GM21447 (cell line): ENCODE measurements around the gene OAS1.

ENCODE experiments used
- ATAC-seq: cut with Tn5 transposase; IDR thresholded peaks from one replicate; pipeline ENCODE4 v1.9.1; 2021; ENCODE audit not compliant: unreplicated experiment

Gene OAS1

GRCh38 chr12:112906712-112907414 lies at the start of gene OAS1:
TSS of gene OAS1 (plus strand) at chr12:112906962. CDS start at chr12:112907040, 78 bp downstream.
- peak; percentile 75 for ATAC-seq

- ATAC-seq = no peak
Measured at GRCh38 chr12:112859291-112859690, 47.5 kb upstream of the OAS1 start.

GRCh38 chr12:112860181-112860580 lies 46.6 kb upstream of the OAS1 start:
- ATAC-seq = no peak

- no peak for ATAC-seq
Measured at GRCh38 chr12:112861284-112861683, 45.5 kb upstream of the OAS1 start.

- ATAC-seq = no peak
Measured at GRCh38 chr12:112862636-112863290, 44.0 kb upstream of the OAS1 start.

GRCh38 chr12:112868459-112869041 lies 38.2 kb upstream of the OAS1 start:
- ATAC-seq = no peak

- ATAC-seq = no peak
Measured at GRCh38 chr12:112869091-112869490, 37.7 kb upstream of the OAS1 start.

GRCh38 chr12:112869778-112870177 lies 37.0 kb upstream of the OAS1 start:
- ATAC-seq = no peak

- ATAC-seq = no peak
Measured at GRCh38 chr12:112870267-112870980, 36.3 kb upstream of the OAS1 start.

GRCh38 chr12:112875608-112876007 lies 31.2 kb upstream of the OAS1 start:
- no peak for ATAC-seq

GRCh38 chr12:112876506-112876905 lies 30.3 kb upstream of the OAS1 start:
- ATAC-seq = no peak

- ATAC-seq = no peak
Measured at GRCh38 chr12:112877006-112877405, 29.8 kb upstream of the OAS1 start.

- no peak for ATAC-seq
Measured at GRCh38 chr12:112878488-112878887, 28.3 kb upstream of the OAS1 start.

- no peak for ATAC-seq
Measured at GRCh38 chr12:112879191-112879705, 27.5 kb upstream of the OAS1 start.

GRCh38 chr12:112881602-112882001 lies 25.2 kb upstream of the OAS1 start:
- ATAC-seq = no peak

- ATAC-seq = no peak
Measured at GRCh38 chr12:112885236-112885635, 21.5 kb upstream of the OAS1 start.

GRCh38 chr12:112887550-112887949 lies 19.2 kb upstream of the OAS1 start:
- ATAC-seq = no peak

- no peak for ATAC-seq
Measured at GRCh38 chr12:112891093-112892024, 15.4 kb upstream of the OAS1 start.

- ATAC-seq = no peak
Measured at GRCh38 chr12:112892856-112893255, 13.9 kb upstream of the OAS1 start.

GRCh38 chr12:112894128-112894527 lies 12.6 kb upstream of the OAS1 start:
- no peak for ATAC-seq
